Activated CD4-positive, alpha-beta T cell treated with anti-CD3 and anti-CD28 coated beads for 24 hours (primary cell): Measurements from ENCODE around the gene BRF1.
"Not testable (repeated sequence)": the region's sequence is repeated elsewhere in the genome, so short reads cannot be mapped to it uniquely, and the experiment has no call there.

Experiments used
- DNase-seq, 2 donors: peaks; one replicate each; pipeline ENCODE4 v3.0.0-alpha.2; 2020; ENCODE audit warnings: low read depth in 2 of 2

BRF1 gene, protein sequence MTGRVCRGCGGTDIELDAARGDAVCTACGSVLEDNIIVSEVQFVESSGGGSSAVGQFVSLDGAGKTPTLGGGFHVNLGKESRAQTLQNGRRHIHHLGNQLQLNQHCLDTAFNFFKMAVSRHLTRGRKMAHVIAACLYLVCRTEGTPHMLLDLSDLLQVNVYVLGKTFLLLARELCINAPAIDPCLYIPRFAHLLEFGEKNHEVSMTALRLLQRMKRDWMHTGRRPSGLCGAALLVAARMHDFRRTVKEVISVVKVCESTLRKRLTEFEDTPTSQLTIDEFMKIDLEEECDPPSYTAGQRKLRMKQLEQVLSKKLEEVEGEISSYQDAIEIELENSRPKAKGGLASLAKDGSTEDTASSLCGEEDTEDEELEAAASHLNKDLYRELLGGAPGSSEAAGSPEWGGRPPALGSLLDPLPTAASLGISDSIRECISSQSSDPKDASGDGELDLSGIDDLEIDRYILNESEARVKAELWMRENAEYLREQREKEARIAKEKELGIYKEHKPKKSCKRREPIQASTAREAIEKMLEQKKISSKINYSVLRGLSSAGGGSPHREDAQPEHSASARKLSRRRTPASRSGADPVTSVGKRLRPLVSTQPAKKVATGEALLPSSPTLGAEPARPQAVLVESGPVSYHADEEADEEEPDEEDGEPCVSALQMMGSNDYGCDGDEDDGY

GRCh38 chr14:105300542-105301102 lies at the start of gene BRF1:
Gene BRF1, minus strand, starts transcription at chr14:105301001. Its CDS starts 372 bp downstream, at chr14:105300629.
- DNase-seq: peak; percentile 96 to 97

DNA sequence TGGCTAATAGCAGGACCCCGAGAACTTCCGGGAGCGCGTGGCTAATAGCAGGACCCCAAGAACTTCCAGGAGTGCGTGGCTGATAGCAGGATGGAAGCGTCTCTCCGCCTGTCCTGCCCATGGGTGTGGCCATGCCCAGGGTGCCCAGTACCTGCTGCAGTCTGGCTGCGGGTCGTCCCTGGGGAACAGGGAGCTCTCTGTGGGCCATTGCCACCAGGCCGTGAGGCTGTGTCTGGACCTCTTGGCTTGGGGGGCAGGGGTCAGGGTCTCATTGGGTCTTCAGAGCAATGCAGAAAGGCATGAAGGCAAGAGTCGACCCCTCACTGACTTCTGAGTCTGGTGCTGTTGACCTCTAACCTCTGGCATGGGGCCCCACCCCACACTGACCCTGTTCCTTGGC lies 49.2 kb upstream of the BRF1 start:
- DNase-seq: no peak

DNA sequence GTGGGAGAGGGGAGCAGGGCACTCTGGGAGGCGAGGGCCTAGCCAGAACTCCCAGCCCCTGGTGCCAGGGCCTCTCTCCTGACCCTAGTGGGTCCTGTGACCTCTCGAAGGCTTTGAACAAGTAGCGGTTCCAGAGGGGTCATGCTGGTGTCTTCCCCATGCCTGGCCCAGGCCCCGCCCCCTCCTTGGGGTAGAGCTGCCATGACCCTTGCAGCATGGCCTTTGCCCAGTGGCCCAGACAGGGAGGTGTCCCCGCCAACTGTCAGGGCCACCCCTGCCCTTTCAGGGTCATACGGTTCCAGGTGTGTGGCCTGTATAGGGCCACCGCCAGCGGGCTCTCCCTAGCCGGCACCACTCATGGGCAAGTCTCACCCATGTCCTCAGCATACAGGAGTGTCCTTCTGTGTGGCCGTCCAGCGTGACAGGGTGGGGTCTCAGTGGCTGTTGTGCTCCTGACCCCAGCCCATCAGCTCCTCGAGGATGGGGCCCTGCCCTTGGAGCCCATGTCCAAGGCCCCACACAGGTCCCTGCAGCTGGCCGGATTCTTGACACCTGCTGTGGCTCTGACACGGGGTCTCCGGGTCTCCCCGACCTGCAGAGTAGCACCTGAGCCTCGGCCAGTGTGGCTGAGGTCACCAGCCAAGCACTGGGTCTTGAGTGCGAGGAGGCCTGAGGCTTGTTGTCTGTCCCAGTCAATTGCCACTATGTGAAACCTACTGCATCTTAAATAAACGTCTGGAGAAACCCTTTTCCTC lies 48.3 kb upstream of the BRF1 start:
- DNase-seq: no peak

DNA sequence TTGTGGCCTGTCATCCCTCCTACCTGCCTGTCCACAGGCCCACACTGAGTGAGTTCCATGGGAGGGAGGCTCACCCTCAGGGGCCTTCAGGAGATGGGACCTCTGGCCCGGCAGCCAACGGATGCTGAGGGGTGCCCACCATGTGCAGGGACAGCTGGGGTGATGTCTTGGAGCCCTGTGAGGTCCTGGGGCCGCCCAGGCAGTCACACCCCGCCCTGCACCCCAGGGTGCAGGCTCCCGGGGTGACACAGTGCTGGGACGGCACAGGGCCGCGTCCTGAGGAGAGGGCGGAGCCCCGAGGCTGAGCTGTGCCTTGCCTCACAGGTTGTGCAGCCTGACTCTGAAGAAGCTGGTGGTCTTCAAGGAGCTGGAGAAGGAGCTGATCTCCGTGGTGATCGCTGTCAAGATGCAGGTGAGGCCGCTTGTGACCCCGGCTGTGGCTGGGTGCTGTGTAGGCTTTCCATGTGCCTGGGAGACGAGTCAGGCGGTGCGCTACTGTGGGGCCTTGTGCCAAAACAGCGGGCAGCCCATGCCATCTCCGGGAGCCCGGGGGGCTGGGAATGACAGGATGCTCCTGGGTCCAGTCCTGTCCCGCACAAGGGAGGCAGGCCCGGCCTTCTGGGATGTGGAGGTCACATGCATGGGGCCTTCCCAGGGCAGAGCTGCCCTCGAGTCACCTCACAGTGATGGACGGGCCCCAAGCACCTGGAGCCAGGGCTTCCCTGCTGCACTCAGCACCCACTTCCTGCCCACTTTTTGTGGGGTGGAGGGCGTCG lies 47.6 kb upstream of the BRF1 start:
- no peak for DNase-seq

DNA sequence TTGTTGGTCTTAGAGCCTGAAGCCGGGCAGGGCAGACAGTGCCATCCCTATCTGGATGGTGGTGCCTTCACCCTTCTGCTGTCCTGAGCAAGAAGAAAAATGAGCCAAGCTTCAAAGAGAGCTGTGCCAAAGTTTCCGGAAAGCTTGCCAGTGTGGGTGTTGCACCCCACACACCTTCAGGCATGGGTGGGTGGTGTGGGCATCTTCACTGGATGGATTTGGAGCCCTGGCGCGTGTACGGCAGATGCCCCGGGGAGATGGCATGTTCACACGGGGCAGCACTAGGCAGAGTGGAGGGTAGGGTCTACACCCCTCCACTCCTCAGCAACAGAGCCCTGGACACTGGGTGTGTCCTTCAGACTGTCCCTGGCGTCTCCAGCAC lies 46.8 kb upstream of the BRF1 start:
- no peak for DNase-seq

DNA sequence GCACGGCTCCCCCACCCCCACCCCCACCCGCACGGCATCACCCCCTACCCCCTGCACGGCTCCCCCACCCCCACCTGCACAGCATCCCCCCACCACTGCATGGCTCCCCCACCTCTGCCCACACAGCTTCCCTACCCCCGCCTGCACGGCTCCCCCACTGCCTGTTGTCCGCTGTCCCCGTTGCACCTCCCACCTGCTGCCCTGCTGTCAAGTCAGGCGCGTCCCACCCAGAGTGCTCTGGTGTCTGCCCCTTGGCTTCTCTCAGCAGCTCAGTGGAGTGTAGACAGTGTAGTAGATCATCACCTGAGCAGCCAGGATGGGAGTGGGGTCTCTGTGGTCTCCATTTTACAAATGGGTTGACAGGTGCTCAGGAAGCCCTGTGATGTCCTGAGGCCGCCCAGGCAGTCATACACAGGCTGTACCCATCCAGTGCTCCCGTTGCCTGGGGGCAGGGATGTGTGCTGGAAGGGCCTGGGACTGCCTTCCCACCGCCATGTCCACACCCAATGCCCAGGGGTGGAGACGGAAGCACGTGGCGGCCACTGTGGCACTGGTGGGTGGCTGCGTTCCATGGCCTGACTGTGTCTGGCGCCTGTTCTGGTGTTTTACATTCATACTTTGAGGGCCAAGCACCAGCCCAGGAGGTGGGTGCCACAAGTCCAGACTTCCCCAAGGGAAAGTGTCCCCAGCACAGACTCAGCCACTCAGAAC lies 46.2 kb upstream of the BRF1 start:
- DNase-seq: no peak

GRCh38 chr14:105346200-105346533 lies 45.4 kb upstream of the BRF1 start:
- no peak for DNase-seq

- no peak for DNase-seq
Observed at GRCh38 chr14:105343194-105343593, 42.4 kb upstream of the BRF1 start.

GRCh38 chr14:105340821-105341733 lies 40.3 kb upstream of the BRF1 start:
- DNase-seq: no peak

DNA sequence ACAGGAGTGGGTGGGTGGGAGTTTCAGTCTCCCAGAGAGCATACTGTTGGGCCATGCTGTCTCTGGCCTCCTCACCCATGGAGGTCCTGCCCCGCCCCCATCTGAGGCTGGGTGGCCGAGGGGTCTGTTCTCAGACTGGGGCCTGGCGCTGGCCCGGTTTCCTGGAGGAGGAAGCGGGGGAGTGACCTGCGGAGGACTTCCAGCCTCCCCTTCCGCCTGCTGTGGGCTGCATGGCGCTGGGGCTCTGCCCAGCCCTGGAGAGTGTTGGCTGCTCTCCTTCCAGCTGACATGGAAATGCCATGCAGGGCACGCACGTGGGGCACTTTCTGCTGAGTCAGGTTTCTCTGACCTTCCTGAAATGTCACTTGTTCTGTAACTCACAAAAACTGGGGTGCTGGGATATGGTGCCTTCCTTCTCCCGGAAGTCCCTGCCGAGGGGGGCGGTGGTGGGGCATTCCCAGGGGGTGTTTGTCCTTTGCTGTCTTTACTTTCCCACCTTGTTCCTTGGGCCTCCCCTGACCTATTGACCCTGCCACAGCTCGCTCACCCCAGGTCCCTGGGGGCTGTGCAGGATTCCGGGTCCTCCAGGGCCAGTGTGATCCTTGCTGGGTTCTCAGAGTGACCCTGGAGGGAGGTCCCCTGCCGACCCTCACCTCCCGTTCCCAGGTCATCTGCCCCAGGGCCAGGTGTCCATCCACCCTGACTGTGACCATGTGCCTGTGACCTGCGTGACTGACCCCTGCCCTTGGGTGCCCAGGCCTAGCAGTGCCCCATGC lies 37.4 kb upstream of the BRF1 start:
- DNase-seq: no peak

- DNase-seq: no peak
Observed at GRCh38 chr14:105337433-105337832, 36.6 kb upstream of the BRF1 start.

GRCh38 chr14:105336477-105337287 lies 35.9 kb upstream of the BRF1 start:
- no peak for DNase-seq

DNA sequence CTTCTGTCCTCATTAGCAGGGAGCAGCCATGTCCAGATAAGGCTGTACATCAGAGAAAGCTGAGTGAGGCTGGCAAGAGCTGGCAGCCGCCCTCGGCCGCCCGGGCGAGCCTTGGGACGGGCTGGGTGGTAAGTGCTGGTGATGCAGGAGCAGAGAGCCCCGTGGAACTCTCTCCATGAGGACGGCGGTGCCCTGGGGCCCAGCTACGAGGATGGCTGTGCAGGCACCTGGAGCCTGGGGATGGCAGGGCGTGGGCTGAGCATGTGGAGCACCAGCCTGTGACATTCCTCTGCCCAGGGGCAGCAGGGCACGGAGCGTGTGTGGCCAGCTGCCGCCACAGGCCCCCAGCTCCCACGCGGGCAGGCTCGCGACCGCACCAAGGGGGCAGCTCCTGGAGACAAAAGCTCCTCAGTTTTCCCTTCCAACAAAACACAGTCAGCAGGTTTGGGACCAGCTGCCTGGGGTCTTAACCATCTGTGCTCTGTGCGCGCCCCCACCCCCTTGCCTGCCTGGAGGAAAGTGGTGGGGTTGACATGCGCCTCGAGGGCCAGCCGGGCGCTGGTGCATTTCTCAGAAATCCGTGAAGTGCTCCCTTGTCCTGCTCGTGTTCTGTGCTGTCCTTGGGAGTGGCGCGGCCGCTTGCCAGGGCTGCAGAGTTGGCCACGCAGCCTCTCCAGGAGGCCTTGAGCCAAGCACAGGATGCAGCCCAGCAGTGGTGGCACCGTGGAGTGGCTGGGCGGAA lies 35.1 kb upstream of the BRF1 start:
- no peak for DNase-seq

DNA sequence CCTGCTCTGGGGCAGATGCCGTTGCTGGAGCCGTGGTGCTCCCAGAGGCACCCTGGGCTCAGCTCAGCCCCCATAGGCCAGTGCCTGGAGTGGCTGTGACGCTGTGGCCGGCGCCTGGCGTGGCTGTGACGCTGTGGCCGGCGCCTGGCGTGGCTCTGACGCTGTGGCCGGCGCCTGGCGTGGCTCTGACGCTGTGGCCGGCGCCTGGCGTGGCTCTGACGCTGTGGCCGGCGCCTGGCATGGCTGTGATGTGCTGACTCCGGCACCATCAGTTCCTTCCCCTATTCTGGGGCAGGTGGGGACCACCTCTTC lies 34.4 kb upstream of the BRF1 start:
- DNase-seq: not testable (repeated sequence)

- DNase-seq: no peak
Observed at GRCh38 chr14:105334383-105335230, 33.8 kb upstream of the BRF1 start.

DNA sequence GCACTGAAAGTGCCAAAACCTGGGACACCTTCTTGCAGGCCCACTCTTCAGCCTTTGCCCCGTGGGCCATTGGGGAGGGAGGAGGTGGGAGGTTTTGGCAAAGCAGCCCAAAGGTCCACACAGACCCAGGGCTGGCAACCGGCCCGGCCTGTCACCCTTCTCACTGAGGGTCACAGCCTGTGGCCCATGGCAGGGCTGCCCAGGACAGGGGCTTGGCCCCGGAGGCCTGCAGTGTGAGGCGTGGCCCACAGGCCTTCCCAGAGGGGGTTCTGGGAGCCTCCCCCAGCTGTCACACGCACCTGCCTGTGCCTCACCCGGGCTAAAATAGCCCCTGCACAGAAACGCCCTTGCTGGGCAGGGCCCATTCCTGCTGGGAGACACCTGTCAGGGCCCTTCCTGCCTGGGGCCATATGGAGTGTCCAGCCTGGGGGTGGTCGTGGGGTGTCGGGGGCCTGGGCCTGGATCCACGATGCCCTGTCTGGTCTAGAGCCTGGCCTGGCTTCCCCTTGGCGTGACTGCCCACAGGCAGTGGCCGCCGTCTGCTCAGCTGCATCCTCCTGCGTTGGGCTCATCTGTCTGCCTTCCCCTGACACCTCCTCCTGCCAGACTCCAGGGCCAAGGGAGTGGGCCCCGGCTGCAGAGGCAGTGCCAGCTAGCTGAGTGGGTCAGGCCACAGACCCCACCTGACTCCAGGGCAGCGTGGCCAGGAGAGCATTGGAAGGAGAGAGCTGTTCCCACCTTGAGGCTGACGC lies 33.0 kb upstream of the BRF1 start:
- DNase-seq: no peak
